GM19025 (cell line): ENCODE data around the gene MDH2.
"Not testable (repeated sequence)": the region's sequence is repeated elsewhere in the genome, so short reads cannot be mapped to it uniquely, and the experiment has no call there.

Experiments
- ATAC-seq: cut with Tn5 transposase; IDR thresholded peaks from one replicate; pipeline ENCODE4 v1.9.1; 2021; ENCODE audit warnings: mild to moderate bottlenecking, low read depth, moderate library complexity; ENCODE audit not compliant: unreplicated experiment

MDH2 gene

DNA sequence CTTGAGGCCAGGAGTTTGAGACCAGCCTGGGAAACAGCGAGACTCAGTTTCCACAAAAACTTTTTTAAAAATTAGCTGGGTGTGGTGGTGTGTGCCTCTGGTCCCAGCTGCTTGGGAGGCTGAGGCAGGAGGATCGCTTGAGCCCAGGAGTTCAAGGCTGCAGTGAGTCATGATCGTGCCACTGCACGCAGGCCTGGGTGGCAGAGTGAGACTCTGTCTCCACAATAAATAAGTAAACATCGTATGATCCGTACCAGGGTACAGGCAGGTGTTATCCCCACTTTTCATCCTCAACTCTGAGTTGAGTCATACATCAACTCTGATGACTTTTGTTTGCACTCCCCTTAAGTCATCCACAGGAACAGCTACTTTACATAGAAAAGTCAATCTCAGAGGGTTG, 58.2 kb downstream of the MDH2 start:
- ATAC-seq, result not testable (repeated sequence)

DNA sequence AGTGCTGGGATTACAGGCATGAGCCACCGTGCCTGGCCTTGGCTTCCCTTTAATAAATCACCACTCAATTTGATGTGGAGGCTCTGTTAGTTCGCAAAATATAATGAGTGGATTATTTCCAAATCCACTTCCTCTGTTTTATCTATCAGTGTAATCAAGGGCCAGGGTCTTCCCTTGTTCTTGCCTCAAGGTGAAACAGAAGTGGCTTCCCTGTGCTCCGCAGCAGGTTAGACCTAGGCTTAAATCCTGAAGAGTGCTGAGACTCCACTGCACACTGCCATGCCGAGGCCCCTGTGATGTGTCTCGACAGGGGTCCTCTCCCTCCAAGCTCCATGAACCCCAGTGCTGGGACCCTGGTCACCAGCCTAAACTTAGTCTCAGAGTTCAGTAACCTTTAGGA, 59.0 kb downstream of the MDH2 start:
- ATAC-seq, result no peak

DNA sequence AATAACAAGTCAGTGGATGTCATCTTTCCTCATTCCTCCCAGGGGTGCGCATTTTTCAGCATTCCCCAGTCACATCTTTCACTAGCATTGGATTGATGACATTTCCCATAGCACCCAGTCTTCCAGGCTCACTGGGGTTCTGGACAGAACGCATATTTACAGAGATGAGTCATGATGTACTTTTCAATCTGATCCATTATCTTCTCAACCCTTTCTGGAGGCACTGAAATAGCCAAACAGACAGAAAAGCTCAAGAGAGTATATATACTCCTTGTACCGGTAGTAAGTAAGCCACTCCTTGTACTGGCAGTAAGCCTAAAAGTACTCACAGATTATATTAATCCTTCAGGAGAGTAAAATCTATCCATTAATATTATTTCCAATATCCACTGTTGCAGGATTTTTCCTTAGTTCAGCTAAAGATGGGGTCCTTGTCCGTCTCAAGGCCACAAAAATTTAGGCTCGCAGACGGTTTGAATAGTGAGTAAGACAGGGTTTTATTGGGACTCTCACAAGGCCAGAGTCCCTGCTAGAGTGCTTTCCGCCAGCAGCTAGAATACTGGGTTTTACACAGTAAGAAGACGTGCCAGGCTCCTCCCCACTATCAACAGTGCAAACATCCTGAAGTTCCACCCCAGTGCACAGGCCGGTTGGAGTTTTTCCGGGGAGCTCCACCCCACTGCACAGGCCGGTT, 60.8 kb downstream of the MDH2 start:
- ATAC-seq, result no peak

DNA sequence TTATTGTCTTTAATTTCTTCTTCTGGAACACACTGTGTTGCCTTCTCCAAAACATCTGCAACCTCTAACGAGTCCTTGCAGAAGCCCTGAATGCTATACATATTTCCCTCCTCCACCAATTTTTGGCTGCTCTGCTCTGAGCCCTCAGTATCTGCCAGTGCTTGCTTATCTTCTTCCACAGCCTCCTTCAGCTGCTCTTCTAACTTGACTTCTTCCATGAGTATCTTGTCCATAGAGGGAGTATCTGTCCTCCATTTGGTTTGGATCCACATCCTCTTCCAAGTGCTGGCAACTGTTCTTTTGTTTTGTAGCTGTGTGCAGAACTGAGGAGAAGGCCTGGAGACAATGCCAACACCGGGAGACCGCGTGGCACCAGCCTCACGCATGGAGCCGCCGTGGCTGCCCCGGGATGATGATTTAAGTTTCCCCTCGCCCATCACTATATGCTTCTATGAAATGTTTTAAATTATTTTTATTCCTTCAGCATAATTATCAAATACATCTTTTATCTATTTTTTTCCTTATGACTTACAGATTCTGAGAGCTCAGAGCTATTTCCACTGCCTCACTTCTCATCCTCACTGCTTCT, 65.2 kb downstream of the MDH2 start:
- ATAC-seq, result not testable (repeated sequence)

DNA sequence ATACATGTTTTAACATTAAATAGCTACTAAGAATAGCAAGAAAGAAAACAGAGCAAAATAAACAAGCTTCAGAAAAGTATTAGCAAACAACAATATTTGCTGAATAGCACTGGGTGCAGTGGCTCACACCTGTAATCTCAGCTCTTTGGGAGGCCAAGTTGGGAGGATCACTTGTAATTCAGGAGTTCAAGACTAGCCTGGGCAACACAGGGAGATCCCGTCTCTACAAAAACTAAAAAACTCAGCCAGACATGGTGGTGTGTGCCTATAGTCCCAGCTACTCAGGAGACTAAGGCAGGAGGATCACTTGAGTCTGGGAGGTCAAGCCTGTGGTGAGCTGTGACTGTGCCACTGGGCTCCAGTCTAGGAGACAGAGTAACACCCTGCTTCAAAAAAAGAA, 66.8 kb downstream of the MDH2 start:
- not testable (repeated sequence) for ATAC-seq
